GM12878 (cell line): ENCODE data around the gene TEX51.

ENCODE experiments used
- EP300 ChIP-seq, 2 experiments: fragments of 150-350 bp in 1 of 2; IDR thresholded peaks; 2 replicates each; pipeline ENCODE4 v1.6.1; 2011 to 2012; ENCODE audit warnings: low read depth in 2 of 2, low read length in 2 of 2, borderline replicate concordance in 1 of 2, improper control_type of control experiment in 1 of 2, inconsistent platforms in 1 of 2; ENCODE audit not compliant: control insufficient read depth in 1 of 2
- GABPA ChIP-seq: IDR thresholded peaks from 2 replicates; pipeline ENCODE4 v1.6.1; 2014; ENCODE audit warnings: antibody characterized with exemption, low read depth, mild to moderate bottlenecking, inconsistent platforms
- KDM1A ChIP-seq: fragments of 200-600 bp; sonication (generic); IDR thresholded peaks from 2 replicates; pipeline ENCODE4 v1.6.1; 2016; ENCODE audit warnings: borderline replicate concordance
- MXI1 ChIP-seq: fragments of 150-350 bp; IDR thresholded peaks from 2 replicates; pipeline ENCODE4 v1.6.1; 2011; ENCODE audit warnings: low read depth, mild to moderate bottlenecking, inconsistent platforms, low read length, improper control_type of control experiment
- POLR2A ChIP-seq: IDR thresholded peaks from 2 replicates; pipeline ENCODE4 v1.6.1; 2011; ENCODE audit warnings: low read depth, mild to moderate bottlenecking, low read length
- RBBP5 ChIP-seq: fragments of 200-600 bp; sonication (generic); conservative IDR thresholded peaks from 2 replicates; pipeline ENCODE4 v1.6.1; 2016
- SRF ChIP-seq, 2 experiments: IDR thresholded peaks; 2 replicates each; pipeline ENCODE4 v1.6.1; 2011; ENCODE audit warnings: low read depth in 2 of 2, low read length in 2 of 2, mild to moderate bottlenecking in 1 of 2, moderate library complexity in 1 of 2
- YY1 ChIP-seq: IDR thresholded peaks from 2 replicates; pipeline ENCODE4 v1.6.1; 2011; ENCODE audit warnings: low read depth, mild to moderate bottlenecking, low read length
- ZNF384 ChIP-seq: IDR thresholded peaks from 2 replicates; pipeline ENCODE4 v1.6.1; 2012; ENCODE audit warnings: low read depth, mild to moderate bottlenecking, low read length, improper control_type of control experiment, borderline replicate concordance
- TF ChIP-seq, protein P1 (sequence below): fragments of 450-650 bp; IDR thresholded peaks from 2 replicates; pipeline ENCODE4 v1.6.1; 2014; ENCODE audit warnings: mild to moderate bottlenecking
- TF ChIP-seq, protein P2 (sequence below), 3 experiments: IDR thresholded peaks in 2 of 3; conservative IDR thresholded peaks in 1 of 3; 2 replicates each; pipeline ENCODE4 v1.5.1; 2011; ENCODE audit warnings: low read depth in 3 of 3, low read length in 3 of 3, mild to moderate bottlenecking in 3 of 3, control low read depth in 2 of 3, moderate library complexity in 2 of 3, inconsistent platforms in 1 of 3, mixed read lengths in 1 of 3; ENCODE audit not compliant: control insufficient read depth in 2 of 3, insufficient read depth in 1 of 3; ENCODE audit errors: extremely low read depth in 1 of 3
- TF ChIP-seq, protein P3 (sequence below): IDR thresholded peaks from 2 replicates; pipeline ENCODE4 v1.6.1; 2011; ENCODE audit warnings: low read depth, low read length, improper control_type of control experiment, borderline replicate concordance
- TF ChIP-seq, protein P4 (sequence below): fragments of 450-650 bp; IDR thresholded peaks from 2 replicates; pipeline ENCODE4 v1.6.1; 2017; ENCODE audit warnings: low read depth, mild to moderate bottlenecking, moderate library complexity

DNA sequence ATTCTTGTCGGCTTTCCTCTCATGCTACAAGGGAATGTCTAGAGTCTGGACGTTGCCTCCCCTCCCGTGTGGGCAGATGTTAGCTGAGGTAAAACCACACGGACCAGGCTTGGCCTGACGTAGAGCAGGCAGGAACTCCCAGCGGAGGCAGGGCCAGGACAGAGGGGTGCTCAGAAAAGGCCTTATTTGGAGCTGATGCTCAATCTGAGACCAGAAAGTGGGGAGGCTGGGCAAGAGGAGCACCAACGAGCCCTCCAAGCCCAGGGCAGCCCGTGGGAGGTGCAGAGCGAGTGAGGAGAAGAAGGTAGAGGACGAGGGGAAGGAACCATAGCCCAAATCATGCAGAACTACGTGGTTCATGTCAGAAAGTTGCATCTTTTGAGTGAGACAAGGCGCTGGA, 9.0 kb downstream of the TEX51 start:
- TF ChIP-seq, protein P1, sequence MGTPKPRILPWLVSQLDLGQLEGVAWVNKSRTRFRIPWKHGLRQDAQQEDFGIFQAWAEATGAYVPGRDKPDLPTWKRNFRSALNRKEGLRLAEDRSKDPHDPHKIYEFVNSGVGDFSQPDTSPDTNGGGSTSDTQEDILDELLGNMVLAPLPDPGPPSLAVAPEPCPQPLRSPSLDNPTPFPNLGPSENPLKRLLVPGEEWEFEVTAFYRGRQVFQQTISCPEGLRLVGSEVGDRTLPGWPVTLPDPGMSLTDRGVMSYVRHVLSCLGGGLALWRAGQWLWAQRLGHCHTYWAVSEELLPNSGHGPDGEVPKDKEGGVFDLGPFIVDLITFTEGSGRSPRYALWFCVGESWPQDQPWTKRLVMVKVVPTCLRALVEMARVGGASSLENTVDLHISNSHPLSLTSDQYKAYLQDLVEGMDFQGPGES: no peak
- TF ChIP-seq RBBP5: no peak
- TF ChIP-seq, protein P2, sequence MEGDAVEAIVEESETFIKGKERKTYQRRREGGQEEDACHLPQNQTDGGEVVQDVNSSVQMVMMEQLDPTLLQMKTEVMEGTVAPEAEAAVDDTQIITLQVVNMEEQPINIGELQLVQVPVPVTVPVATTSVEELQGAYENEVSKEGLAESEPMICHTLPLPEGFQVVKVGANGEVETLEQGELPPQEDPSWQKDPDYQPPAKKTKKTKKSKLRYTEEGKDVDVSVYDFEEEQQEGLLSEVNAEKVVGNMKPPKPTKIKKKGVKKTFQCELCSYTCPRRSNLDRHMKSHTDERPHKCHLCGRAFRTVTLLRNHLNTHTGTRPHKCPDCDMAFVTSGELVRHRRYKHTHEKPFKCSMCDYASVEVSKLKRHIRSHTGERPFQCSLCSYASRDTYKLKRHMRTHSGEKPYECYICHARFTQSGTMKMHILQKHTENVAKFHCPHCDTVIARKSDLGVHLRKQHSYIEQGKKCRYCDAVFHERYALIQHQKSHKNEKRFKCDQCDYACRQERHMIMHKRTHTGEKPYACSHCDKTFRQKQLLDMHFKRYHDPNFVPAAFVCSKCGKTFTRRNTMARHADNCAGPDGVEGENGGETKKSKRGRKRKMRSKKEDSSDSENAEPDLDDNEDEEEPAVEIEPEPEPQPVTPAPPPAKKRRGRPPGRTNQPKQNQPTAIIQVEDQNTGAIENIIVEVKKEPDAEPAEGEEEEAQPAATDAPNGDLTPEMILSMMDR (IDR thresholded peaks at IDR 0.05 in 2 of 3, conservative IDR thresholded peaks at IDR 0.05 in 1 of 3; ENCODE audit: control insufficient read depth in 2 of 3, extremely low read depth in 1 of 3, insufficient read depth in 1 of 3, low read depth in 3 of 3, low read length in 3 of 3): no peak
- TF ChIP-seq, protein P3, sequence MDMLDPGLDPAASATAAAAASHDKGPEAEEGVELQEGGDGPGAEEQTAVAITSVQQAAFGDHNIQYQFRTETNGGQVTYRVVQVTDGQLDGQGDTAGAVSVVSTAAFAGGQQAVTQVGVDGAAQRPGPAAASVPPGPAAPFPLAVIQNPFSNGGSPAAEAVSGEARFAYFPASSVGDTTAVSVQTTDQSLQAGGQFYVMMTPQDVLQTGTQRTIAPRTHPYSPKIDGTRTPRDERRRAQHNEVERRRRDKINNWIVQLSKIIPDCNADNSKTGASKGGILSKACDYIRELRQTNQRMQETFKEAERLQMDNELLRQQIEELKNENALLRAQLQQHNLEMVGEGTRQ: no peak
- TF ChIP-seq, protein P4, sequence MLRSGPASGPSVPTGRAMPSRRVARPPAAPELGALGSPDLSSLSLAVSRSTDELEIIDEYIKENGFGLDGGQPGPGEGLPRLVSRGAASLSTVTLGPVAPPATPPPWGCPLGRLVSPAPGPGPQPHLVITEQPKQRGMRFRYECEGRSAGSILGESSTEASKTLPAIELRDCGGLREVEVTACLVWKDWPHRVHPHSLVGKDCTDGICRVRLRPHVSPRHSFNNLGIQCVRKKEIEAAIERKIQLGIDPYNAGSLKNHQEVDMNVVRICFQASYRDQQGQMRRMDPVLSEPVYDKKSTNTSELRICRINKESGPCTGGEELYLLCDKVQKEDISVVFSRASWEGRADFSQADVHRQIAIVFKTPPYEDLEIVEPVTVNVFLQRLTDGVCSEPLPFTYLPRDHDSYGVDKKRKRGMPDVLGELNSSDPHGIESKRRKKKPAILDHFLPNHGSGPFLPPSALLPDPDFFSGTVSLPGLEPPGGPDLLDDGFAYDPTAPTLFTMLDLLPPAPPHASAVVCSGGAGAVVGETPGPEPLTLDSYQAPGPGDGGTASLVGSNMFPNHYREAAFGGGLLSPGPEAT: no peak
- no peak for TF ChIP-seq POLR2A
- TF ChIP-seq ZNF384: no peak
- TF ChIP-seq SRF (IDR thresholded peaks at IDR 0.05; ENCODE audit: low read depth in 2 of 2, low read length in 2 of 2): no peak
- no peak for TF ChIP-seq MXI1
- TF ChIP-seq YY1: no peak
- no peak for TF ChIP-seq EP300 (IDR thresholded peaks at IDR 0.05; ENCODE audit: borderline replicate concordance in 1 of 2, control insufficient read depth in 1 of 2, low read depth in 2 of 2, low read length in 2 of 2)
- no peak for TF ChIP-seq GABPA
- no peak for TF ChIP-seq KDM1A
